ENCODE results near the gene ERRFI1. TPM values are rescaled to one million over a fixed set of nuclear protein-coding genes. Genes with fewer than 3 reads are reported as not detected.

Gene ERRFI1
- total RNA-seq, 2 donors from 2014 or later: 2.6 to 3.3 TPM

GRCh38 chr1:8022395-8023286 lies 3.5 kb downstream of the ERRFI1 start:
- DNase-seq (no peak), ATAC-seq (replicated peaks in 1 of 2) (no peak)
- peaks cover 0 to 3% of the 10 kb centered on the region in 2 donors for H3K9me3 Mint-ChIP-seq
- peaks cover 69% of the 10 kb centered on the region for H3K27me3 Mint-ChIP-seq (ENCODE audit: low read depth)
- H3K36me3 Mint-ChIP-seq (ENCODE audit: insufficient read depth in 2 of 2): peaks cover 5 to 9% of the 10 kb centered on the region in 2 donors
- no peak overlapping the region for H3K27ac Mint-ChIP-seq
- H3K4me3 Mint-ChIP-seq: no peak overlapping the region
- peaks cover 12% of the 10 kb centered on the region for H3K4me1 Mint-ChIP-seq (ENCODE audit: low read depth)

GRCh38 chr1:8021676-8022266 lies 4.3 kb downstream of the ERRFI1 start:
- Mint-ChIP-seq H3K27ac (no peak overlapping the region), H3K9me3 (peaks cover 0 to 2% of the 10 kb centered on the region in 2 donors), H3K4me1 (ENCODE audit: low read depth) (peaks cover 10% of the 10 kb centered on the region), H3K36me3 (ENCODE audit: insufficient read depth in 2 of 2) (peaks cover 5 to 7% of the 10 kb centered on the region in 2 donors), H3K4me3 (no peak overlapping the region), H3K27me3 (ENCODE audit: low read depth) (peaks cover 69% of the 10 kb centered on the region)
- no peak for DNase-seq
- no peak for ATAC-seq (replicated peaks in 1 of 2)

GRCh38 chr1:8020032-8020431 lies 6.1 kb downstream of the ERRFI1 start:
- Mint-ChIP-seq H3K36me3 (ENCODE audit: insufficient read depth in 2 of 2) (peaks cover under 1 to 1% of the 10 kb centered on the region in 2 donors), H3K4me1 (ENCODE audit: low read depth) (peaks cover 7% of the 10 kb centered on the region), H3K4me3 (no peak overlapping the region), H3K9me3 (no peaks in the 10 kb centered on the region), H3K27me3 (ENCODE audit: low read depth) (peaks cover 74% of the 10 kb centered on the region), H3K27ac (no peak overlapping the region)
- ATAC-seq (replicated peaks in 1 of 2) (no peak), DNase-seq (no peak)

- ATAC-seq (replicated peaks in 1 of 2): no peak
- peaks cover 66% of the 10 kb centered on the region for H3K27me3 Mint-ChIP-seq (ENCODE audit: low read depth)
- no peaks in the 10 kb centered on the region for H3K36me3 Mint-ChIP-seq (ENCODE audit: insufficient read depth in 2 of 2)
- H3K4me1 Mint-ChIP-seq (ENCODE audit: low read depth): peaks cover 9% of the 10 kb centered on the region
- DNase-seq: no peak
- no peaks in the 10 kb centered on the region for H3K9me3 Mint-ChIP-seq
- no peak overlapping the region for H3K27ac Mint-ChIP-seq
- H3K4me3 Mint-ChIP-seq: no peak overlapping the region
Measured at GRCh38 chr1:8019229-8019620, 6.9 kb downstream of the ERRFI1 start.

GRCh38 chr1:8018492-8019228 lies 7.4 kb downstream of the ERRFI1 start:
- no peak for ATAC-seq (replicated peaks in 1 of 2)
- Mint-ChIP-seq H3K4me1 (ENCODE audit: low read depth) (peaks cover 9% of the 10 kb centered on the region), H3K4me3 (no peak overlapping the region), H3K36me3 (ENCODE audit: insufficient read depth in 2 of 2) (no peaks in the 10 kb centered on the region), H3K27me3 (ENCODE audit: low read depth) (peaks cover 60% of the 10 kb centered on the region), H3K9me3 (no peaks in the 10 kb centered on the region), H3K27ac (no peak overlapping the region)
- no peak for DNase-seq

GRCh38 chr1:8017495-8018197 lies 8.5 kb downstream of the ERRFI1 start:
- Mint-ChIP-seq H3K4me3 (no peak overlapping the region), H3K27me3 (ENCODE audit: low read depth) (peaks cover 51% of the 10 kb centered on the region), H3K4me1 (ENCODE audit: low read depth) (peaks cover 9% of the 10 kb centered on the region), H3K27ac (no peak overlapping the region), H3K9me3 (no peaks in the 10 kb centered on the region), H3K36me3 (ENCODE audit: insufficient read depth in 2 of 2) (no peaks in the 10 kb centered on the region)
- ATAC-seq (replicated peaks in 1 of 2) (no peak), DNase-seq (no peak)

GRCh38 chr1:8016895-8017241 lies 9.2 kb downstream of the ERRFI1 start:
- DNase-seq (no peak), ATAC-seq (replicated peaks in 1 of 2) (no peak)
- H3K9me3 Mint-ChIP-seq: no peaks in the 10 kb centered on the region
- peaks cover 9% of the 10 kb centered on the region for H3K4me1 Mint-ChIP-seq (ENCODE audit: low read depth)
- H3K27ac Mint-ChIP-seq: no peak overlapping the region
- H3K4me3 Mint-ChIP-seq: no peak overlapping the region
- H3K27me3 Mint-ChIP-seq (ENCODE audit: low read depth): peaks cover 43% of the 10 kb centered on the region
- no peaks in the 10 kb centered on the region for H3K36me3 Mint-ChIP-seq (ENCODE audit: insufficient read depth in 2 of 2)

- DNase-seq: no peak
- H3K4me1 Mint-ChIP-seq (ENCODE audit: low read depth): peaks cover 9% of the 10 kb centered on the region
- no peak overlapping the region for H3K27ac Mint-ChIP-seq
- H3K36me3 Mint-ChIP-seq (ENCODE audit: insufficient read depth in 2 of 2): no peaks in the 10 kb centered on the region
- no peak for ATAC-seq (replicated peaks in 1 of 2)
- H3K27me3 Mint-ChIP-seq (ENCODE audit: low read depth): peaks cover 39% of the 10 kb centered on the region
- H3K4me3 Mint-ChIP-seq: no peak overlapping the region
- no peaks in the 10 kb centered on the region for H3K9me3 Mint-ChIP-seq
Measured at GRCh38 chr1:8016210-8016894, 9.8 kb downstream of the ERRFI1 start.

- no peak overlapping the region for H3K27ac Mint-ChIP-seq
- H3K4me3 Mint-ChIP-seq: no peak overlapping the region
Measured at GRCh38 chr1:8015809-8016165, 10.3 kb downstream of the ERRFI1 start.

GRCh38 chr1:8015036-8015808 lies 10.9 kb downstream of the ERRFI1 start:
- peaks cover 9% of the 10 kb centered on the region for H3K4me1 Mint-ChIP-seq (ENCODE audit: low read depth)
- ATAC-seq (replicated peaks in 1 of 2) (peak; percentile 59 to 66), DNase-seq (peak; percentile 43 to 50)
- peaks cover 39% of the 10 kb centered on the region for H3K27me3 Mint-ChIP-seq (ENCODE audit: low read depth)
- H3K27ac Mint-ChIP-seq: no peak overlapping the region
- H3K9me3 Mint-ChIP-seq: no peaks in the 10 kb centered on the region
- H3K36me3 Mint-ChIP-seq (ENCODE audit: insufficient read depth in 2 of 2): no peaks in the 10 kb centered on the region
- no peak overlapping the region for H3K4me3 Mint-ChIP-seq

More at GRCh38 chr1:8015809-8016165, 10.3 kb downstream of the ERRFI1 start:
- Mint-ChIP-seq H3K36me3 (ENCODE audit: insufficient read depth in 2 of 2) (no peaks in the 10 kb centered on the region), H3K27me3 (ENCODE audit: low read depth) (peaks cover 39% of the 10 kb centered on the region), H3K4me1 (ENCODE audit: low read depth) (peaks cover 9% of the 10 kb centered on the region), H3K9me3 (no peaks in the 10 kb centered on the region)
- no peak for ATAC-seq (replicated peaks in 1 of 2)
- DNase-seq: no peak

- ATAC-seq (replicated peaks in 1 of 2): no peak
- DNase-seq: no peak
- H3K4me1 Mint-ChIP-seq (ENCODE audit: low read depth): peaks cover 9% of the 10 kb centered on the region
- H3K4me3 Mint-ChIP-seq: no peak overlapping the region
- no peaks in the 10 kb centered on the region for H3K9me3 Mint-ChIP-seq
- peaks cover 39% of the 10 kb centered on the region for H3K27me3 Mint-ChIP-seq (ENCODE audit: low read depth)
- no peak overlapping the region for H3K27ac Mint-ChIP-seq
- H3K36me3 Mint-ChIP-seq (ENCODE audit: insufficient read depth in 2 of 2): no peaks in the 10 kb centered on the region
Measured at GRCh38 chr1:8014381-8014988, 11.6 kb downstream of the ERRFI1 start.
